IgD-negative memory B cell (primary cell): Measurements from ENCODE around the gene GABBR1. TPM values are rescaled to one million over a fixed set of nuclear protein-coding genes. Genes with fewer than 3 reads are reported as not detected.

ENCODE experiments used
- H3K27ac Mint-ChIP-seq, 3 donors: one replicate each; pipeline ENCODE4 v1.8.0; 2020 to 2022; ENCODE audit warnings: mild to moderate bottlenecking in 3 of 3, mixed read lengths in 3 of 3, moderate library complexity in 1 of 3
- H3K27me3 Mint-ChIP-seq: one replicate; pipeline ENCODE4 v1.8.0; 2021; ENCODE audit warnings: mixed read lengths
- H3K36me3 Mint-ChIP-seq: one replicate; pipeline ENCODE4 v1.8.0; 2020; ENCODE audit warnings: mild to moderate bottlenecking, mixed read lengths
- H3K4me1 Mint-ChIP-seq, 3 donors: one replicate each; pipeline ENCODE4 v1.8.0; 2020 to 2022; ENCODE audit warnings: mixed read lengths in 3 of 3, mild to moderate bottlenecking in 1 of 3
- H3K4me3 Mint-ChIP-seq, 4 donors: one replicate each; pipeline ENCODE4 v1.8.0; 2020 to 2022; ENCODE audit warnings: mild to moderate bottlenecking in 4 of 4, mixed read lengths in 4 of 4, moderate library complexity in 3 of 4
- H3K9me3 Mint-ChIP-seq, 3 donors: one replicate each; pipeline ENCODE4 v1.8.0; 2020 to 2021; ENCODE audit warnings: mixed read lengths in 3 of 3, mild to moderate bottlenecking in 1 of 3
- polyA plus RNA-seq: library from polyadenylated mRNA; unstranded; fragments of 300-500 nt; fragmentation: Illumina TruSeq; gene quantifications from one replicate; pipeline ENCODE4 v1.2.3, GENCODE V29; 2021

The GABBR1 gene
- polyA plus RNA-seq, 1 donor from 2014 or later: 6.8 TPM

DNA sequence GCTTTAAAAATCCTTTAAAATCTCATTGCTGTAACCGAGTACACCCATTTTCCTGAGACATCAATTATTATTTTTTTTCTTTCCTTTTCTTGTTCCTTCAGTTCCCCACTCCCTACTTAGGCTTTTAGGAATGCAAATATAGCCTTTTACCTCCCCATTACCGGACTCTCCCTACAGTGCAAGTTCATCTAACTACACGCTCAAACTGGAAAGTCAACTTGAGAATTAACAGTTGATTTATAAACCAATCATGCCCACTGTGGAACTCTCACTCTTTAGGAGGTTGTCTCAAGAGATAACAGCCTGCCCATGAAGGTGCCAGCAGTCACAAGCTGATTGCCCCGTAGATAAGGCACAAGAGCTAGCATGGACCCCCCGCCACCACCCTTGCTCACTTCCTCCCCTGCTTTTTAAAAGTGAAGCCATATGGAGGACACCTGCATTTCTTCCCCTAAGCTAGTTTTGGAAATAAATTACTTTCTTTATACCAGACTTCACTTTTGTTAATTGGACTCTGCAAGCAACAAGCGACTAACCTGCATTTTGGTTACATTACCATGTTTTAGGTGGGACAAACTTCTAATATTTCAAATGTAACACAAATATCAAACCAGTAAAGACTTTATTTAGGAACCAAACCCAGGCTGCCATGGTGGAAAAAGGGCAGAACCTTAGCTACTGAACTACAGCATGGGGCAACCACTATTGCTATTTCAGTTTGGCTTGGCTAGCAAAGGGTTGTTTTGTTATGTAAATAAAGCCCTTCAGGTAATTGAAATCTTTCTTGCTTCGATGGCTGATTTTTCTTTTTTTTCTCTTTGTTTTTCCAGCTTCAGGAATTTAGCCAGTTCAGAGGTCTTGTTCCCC is 108.3 kb downstream of the GABBR1 start:
- peak overlapping the region in 1 of 4 donors; percentile 30 for H3K4me3 Mint-ChIP-seq
- H3K27ac Mint-ChIP-seq: no peak overlapping the region
- H3K36me3 Mint-ChIP-seq: no peaks in the 10 kb centered on the region
- H3K9me3 Mint-ChIP-seq: peaks cover 0 to 2% (median 0%) of the 10 kb centered on the region in 3 donors
- H3K27me3 Mint-ChIP-seq: peaks cover 9% of the 10 kb centered on the region
- H3K4me1 Mint-ChIP-seq: no peaks in the 10 kb centered on the region

GRCh38 chr6:29524044-29524443 is 108.9 kb downstream of the GABBR1 start:
- H3K9me3 Mint-ChIP-seq: peaks cover 0 to 2% (median 0%) of the 10 kb centered on the region in 3 donors
- no peak overlapping the region for H3K4me3 Mint-ChIP-seq
- H3K27me3 Mint-ChIP-seq: peaks cover 11% of the 10 kb centered on the region
- no peaks in the 10 kb centered on the region for H3K4me1 Mint-ChIP-seq
- no peaks in the 10 kb centered on the region for H3K36me3 Mint-ChIP-seq
- no peak overlapping the region for H3K27ac Mint-ChIP-seq

- Mint-ChIP-seq H3K4me3 (no peak overlapping the region), H3K4me1 (no peaks in the 10 kb centered on the region), H3K27me3 (peaks cover 11% of the 10 kb centered on the region), H3K36me3 (no peaks in the 10 kb centered on the region), H3K9me3 (peaks cover 0 to 2% (median 0%) of the 10 kb centered on the region in 3 donors), H3K27ac (no peak overlapping the region)
These were observed 110.8 kb downstream of the GABBR1 start for GRCh38 chr6:29522227-29522626.

GRCh38 chr6:29521006-29521680 is 111.8 kb downstream of the GABBR1 start:
- H3K27ac Mint-ChIP-seq: no peak overlapping the region
- no peaks in the 10 kb centered on the region for H3K4me1 Mint-ChIP-seq
- no peaks in the 10 kb centered on the region for H3K36me3 Mint-ChIP-seq
- peaks cover 13% of the 10 kb centered on the region for H3K27me3 Mint-ChIP-seq
- no peak overlapping the region for H3K4me3 Mint-ChIP-seq
- peaks cover 0 to 2% (median 0%) of the 10 kb centered on the region in 3 donors for H3K9me3 Mint-ChIP-seq

GRCh38 chr6:29520232-29520631 is 112.8 kb downstream of the GABBR1 start:
- peaks cover 0 to 2% (median 0%) of the 10 kb centered on the region in 3 donors for H3K9me3 Mint-ChIP-seq
- no peaks in the 10 kb centered on the region for H3K36me3 Mint-ChIP-seq
- H3K4me1 Mint-ChIP-seq: peaks cover 0 to 2% (median 0%) of the 10 kb centered on the region in 3 donors
- H3K27ac Mint-ChIP-seq: no peak overlapping the region
- H3K27me3 Mint-ChIP-seq: peaks cover 13% of the 10 kb centered on the region
- H3K4me3 Mint-ChIP-seq: no peak overlapping the region

- Mint-ChIP-seq H3K4me3 (no peak overlapping the region), H3K9me3 (peaks cover 0 to 2% (median 0%) of the 10 kb centered on the region in 3 donors), H3K27ac (no peak overlapping the region), H3K36me3 (no peaks in the 10 kb centered on the region), H3K27me3 (peaks cover 16% of the 10 kb centered on the region), H3K4me1 (peaks cover 0 to 2% (median 0%) of the 10 kb centered on the region in 3 donors)
These were observed 113.5 kb downstream of the GABBR1 start for GRCh38 chr6:29519291-29520010.

DNA sequence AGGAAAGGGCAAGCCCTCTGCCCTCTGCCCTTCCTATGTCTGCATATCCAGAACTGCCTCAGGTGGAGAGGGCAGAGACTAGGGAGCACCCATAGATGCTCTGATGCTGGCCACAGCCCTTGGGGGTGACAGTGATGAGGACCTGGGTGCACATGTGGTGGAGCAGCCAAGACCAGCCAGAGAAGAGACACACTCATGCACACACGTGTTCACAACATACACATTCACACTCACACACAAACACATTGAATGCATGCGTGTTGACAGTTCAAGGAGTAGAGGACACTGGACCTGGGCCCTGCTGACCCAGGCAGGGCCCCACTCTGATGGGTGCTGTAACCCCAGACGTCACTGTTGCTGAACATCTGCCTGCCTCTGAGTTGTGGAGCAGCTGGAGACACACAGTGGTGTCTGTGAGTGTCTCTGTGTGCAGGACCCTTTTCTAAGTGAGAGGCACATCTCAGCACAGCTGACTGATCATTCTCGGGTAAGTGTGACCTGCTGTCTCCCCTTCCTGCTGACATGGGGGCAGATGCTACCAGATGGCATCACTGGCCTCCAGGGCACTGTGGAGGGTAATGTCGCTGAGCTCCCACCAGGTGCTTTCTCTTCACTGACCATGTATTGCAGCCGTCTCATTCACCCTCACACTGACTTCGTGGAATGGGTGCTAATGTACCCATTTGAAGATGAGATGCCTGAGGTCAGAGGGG is 115.1 kb downstream of the GABBR1 start:
- H3K27ac Mint-ChIP-seq: no peak overlapping the region
- peaks cover 0 to 2% (median 0%) of the 10 kb centered on the region in 3 donors for H3K4me1 Mint-ChIP-seq
- peaks cover 12% of the 10 kb centered on the region for H3K27me3 Mint-ChIP-seq
- H3K9me3 Mint-ChIP-seq: peaks cover 0 to under 1% (median 0%) of the 10 kb centered on the region in 3 donors
- no peak overlapping the region for H3K4me3 Mint-ChIP-seq
- H3K36me3 Mint-ChIP-seq: peaks cover 2% of the 10 kb centered on the region

DNA sequence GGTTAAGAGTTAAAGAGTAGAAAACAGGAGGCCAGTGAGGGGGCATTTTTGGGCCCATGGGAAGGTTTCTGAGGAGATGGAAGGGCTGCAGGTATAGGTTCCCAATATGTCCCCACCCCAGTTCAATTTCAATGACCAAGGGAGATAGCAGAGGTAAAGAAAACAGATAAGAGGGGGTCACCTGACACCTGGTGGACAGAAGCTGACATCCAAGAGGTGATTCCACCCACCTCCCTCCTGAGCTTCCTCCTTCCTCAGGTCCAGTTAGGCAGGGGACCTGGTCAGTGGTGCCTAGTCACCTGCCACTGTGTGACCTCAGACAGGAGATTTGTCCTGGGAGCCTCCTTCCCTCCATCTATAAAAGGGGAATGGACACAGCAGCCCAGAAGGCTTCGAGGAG is 115.7 kb downstream of the GABBR1 start:
- Mint-ChIP-seq H3K9me3 (no peaks in the 10 kb centered on the region), H3K4me1 (peaks cover 0 to 2% (median 0%) of the 10 kb centered on the region in 3 donors), H3K27me3 (peaks cover 10% of the 10 kb centered on the region), H3K36me3 (peaks cover 2% of the 10 kb centered on the region), H3K27ac (no peak overlapping the region), H3K4me3 (no peak overlapping the region)

- no peak overlapping the region for H3K27ac Mint-ChIP-seq
- peaks cover 0 to 2% (median 0%) of the 10 kb centered on the region in 3 donors for H3K4me1 Mint-ChIP-seq
- peaks cover 2% of the 10 kb centered on the region for H3K36me3 Mint-ChIP-seq
- no peak overlapping the region for H3K4me3 Mint-ChIP-seq
- H3K9me3 Mint-ChIP-seq: no peaks in the 10 kb centered on the region
- peaks cover 12% of the 10 kb centered on the region for H3K27me3 Mint-ChIP-seq
These were observed 116.9 kb downstream of the GABBR1 start for GRCh38 chr6:29516108-29516507.

DNA sequence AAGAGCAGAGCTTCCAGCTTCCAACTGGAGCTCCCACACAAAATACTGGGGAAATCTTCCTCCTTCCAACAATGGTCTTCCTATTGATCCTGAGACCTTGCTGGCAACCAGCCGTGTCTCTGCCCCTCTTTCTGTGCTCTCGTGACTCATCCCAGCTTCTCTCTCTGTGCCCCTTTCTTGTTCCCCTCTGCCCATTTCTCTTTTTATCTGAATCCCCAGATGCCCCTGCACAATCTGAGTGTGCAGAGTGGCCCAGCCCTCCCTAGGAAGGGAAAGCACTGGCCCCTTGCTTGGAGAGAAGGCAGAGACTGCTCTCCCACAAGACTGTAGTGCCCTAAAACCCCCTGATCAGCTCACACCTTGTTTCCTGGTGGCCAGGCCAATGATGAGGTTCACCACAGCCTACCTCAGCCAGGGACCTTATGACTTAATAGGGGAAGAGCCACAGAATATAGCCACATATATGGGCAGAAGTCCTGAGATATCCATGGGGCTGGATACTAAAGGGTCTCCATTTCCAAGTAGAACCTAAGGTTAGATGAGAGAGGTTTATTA is 122.2 kb downstream of the GABBR1 start:
- Mint-ChIP-seq H3K27ac (no peak overlapping the region), H3K27me3 (peaks cover 13% of the 10 kb centered on the region), H3K36me3 (peaks cover 4% of the 10 kb centered on the region), H3K4me1 (peaks cover 0 to 2% (median 0%) of the 10 kb centered on the region in 3 donors), H3K9me3 (no peaks in the 10 kb centered on the region), H3K4me3 (no peak overlapping the region)

- peaks cover 13% of the 10 kb centered on the region for H3K27me3 Mint-ChIP-seq
- peaks cover 0 to 2% (median 0%) of the 10 kb centered on the region in 3 donors for H3K4me1 Mint-ChIP-seq
- peak overlapping the region in 1 of 3 donors; percentile 8 for H3K27ac Mint-ChIP-seq
- H3K4me3 Mint-ChIP-seq: no peak overlapping the region
- no peaks in the 10 kb centered on the region for H3K9me3 Mint-ChIP-seq
- peaks cover 4% of the 10 kb centered on the region for H3K36me3 Mint-ChIP-seq
These were observed 122.8 kb downstream of the GABBR1 start for GRCh38 chr6:29510202-29510601.
